Breast epithelium (tissue), 4 donors: ENCODE results near the gene TNS3. TPM values are rescaled to one million over a fixed set of nuclear protein-coding genes. Genes with fewer than 3 reads are reported as not detected.

ENCODE experiments used
- DNase-seq, 2 donors: peaks; one replicate each; pipeline ENCODE4 v3.0.0-alpha.2; 2019; ENCODE audit warnings: low spot score in 2 of 2
- H3K27ac ChIP-seq, 2 donors: fragments of 200-600 bp; sonication (generic) in 1 of 2; one replicate each; pipeline ENCODE4 v1.5.1; 2016 to 2019; ENCODE audit warnings: mild to moderate bottlenecking in 1 of 2
- H3K27me3 ChIP-seq, 2 donors: fragments of 200-600 bp; sonication (generic) in 1 of 2; one replicate each; pipeline versions ENCODE4 v1.5.1 to v1.6.0; 2017 to 2019; ENCODE audit warnings: control low read depth in 1 of 2, mild to moderate bottlenecking in 1 of 2
- H3K36me3 ChIP-seq: fragments of 200-600 bp; one replicate; pipeline ENCODE4 v1.5.1; 2019
- H3K4me1 ChIP-seq, 2 donors: fragments of 200-600 bp; sonication (generic); one replicate each; pipeline ENCODE4 v1.5.1; 2016 to 2019; ENCODE audit warnings: control low read depth in 1 of 2
- H3K4me3 ChIP-seq, 3 donors: fragments of 200-600 bp; sonication (generic); 1 replicate in 2 of 3; 2 replicates in 1 of 3; pipeline ENCODE4 v1.5.1; 2016 to 2019; ENCODE audit warnings: mild to moderate bottlenecking in 3 of 3, moderate library complexity in 2 of 3
- H3K9me3 ChIP-seq, 2 donors: fragments of 200-600 bp; sonication (generic) in 1 of 2; one replicate each; pipeline ENCODE4 v1.5.1; 2016 to 2019; ENCODE audit warnings: control low read depth in 1 of 2
- CTCF ChIP-seq, 3 donors: fragments of 450-650 bp; IDR thresholded peaks; one replicate each; pipeline ENCODE4 v1.5.1; 2016 to 2017; ENCODE audit warnings: antibody characterized with exemption in 3 of 3, mild to moderate bottlenecking in 3 of 3, moderate library complexity in 3 of 3
- POLR2A ChIP-seq: fragments of 450-650 bp; IDR thresholded peaks from one replicate; pipeline ENCODE4 v1.6.1; 2016; ENCODE audit warnings: antibody characterized with exemption, mild to moderate bottlenecking, moderate library complexity
- POLR2AphosphoS5 ChIP-seq, 3 donors: sonication (generic); formaldehyde crosslinking; IDR thresholded peaks; one replicate each; pipeline ENCODE4 v1.6.1; 2017; ENCODE audit warnings: antibody characterized with exemption in 3 of 3
- intact Hi-C: fragments of 100-400 bp; cut with DNase I; formaldehyde crosslinking; loops from one replicate; pipeline ENCODE4 v1.15.1; 2023; ENCODE audit warnings: low total_unique reads
- total RNA-seq, 3 donors: library from RNA; depleted of rRNA; stranded (reverse); fragments of >200 nt; gene quantifications; one replicate each; pipeline ENCODE4 v1.1.0, GENCODE V29; 2016

TNS3 gene
- total RNA-seq, 3 donors from 2014 or later = 41.0 to 78.1 (median 56.2) TPM

GRCh38 chr7:47624689-47625088 lies 42.8 kb upstream of the TNS3 start:
- H3K27me3 ChIP-seq = no peaks in the 10 kb centered on the region
- DNase-seq = no peak
- H3K36me3 ChIP-seq = no peaks in the 10 kb centered on the region
- no peak overlapping the region for H3K4me3 ChIP-seq
- intact Hi-C loops = no loop called here
- TF ChIP-seq POLR2A (no peak), POLR2AphosphoS5 (IDR thresholded peaks at IDR 0.05) (no peak), CTCF (IDR thresholded peaks at IDR 0.05) (no peak)
- H3K27ac ChIP-seq = no peak overlapping the region
- H3K4me1 ChIP-seq = no peaks in the 10 kb centered on the region
- H3K9me3 ChIP-seq = no peaks in the 10 kb centered on the region

DNA sequence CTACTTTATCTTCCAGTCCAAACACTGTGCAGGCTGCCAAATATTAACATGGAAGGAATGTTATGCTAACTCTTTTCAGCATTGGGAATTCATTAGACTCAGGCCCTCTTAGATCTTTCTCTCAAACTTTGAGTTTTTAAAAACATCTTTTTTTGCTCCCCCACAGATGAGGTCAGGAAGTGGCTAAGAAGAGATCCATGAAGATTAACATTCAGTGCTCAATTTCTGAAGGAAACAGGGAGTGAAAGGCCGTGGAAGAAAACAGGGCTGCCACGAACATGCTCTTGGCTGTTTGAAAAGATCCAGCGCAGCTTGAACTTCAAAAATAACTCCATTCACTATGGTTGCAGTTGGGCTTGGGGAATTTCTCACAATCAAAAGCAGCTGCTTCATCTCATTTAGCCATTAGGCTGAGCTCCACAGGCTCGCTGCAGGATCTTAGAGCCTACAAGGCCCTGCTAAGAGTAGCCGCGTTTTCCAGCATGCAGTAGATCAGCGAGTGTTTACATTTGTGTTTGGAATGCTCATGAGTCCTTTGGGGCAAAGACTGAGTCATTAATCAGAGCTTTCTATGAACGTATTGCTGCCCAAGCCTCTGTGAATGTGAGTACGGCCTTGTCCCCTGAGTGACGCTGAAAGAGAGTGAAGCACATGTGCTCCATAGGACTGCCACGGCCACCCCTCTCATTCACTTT lies 41.2 kb upstream of the TNS3 start:
- no peak for DNase-seq
- Histone ChIP-seq H3K27me3 (no peaks in the 10 kb centered on the region), H3K4me1 (no peaks in the 10 kb centered on the region), H3K4me3 (no peak overlapping the region), H3K27ac (peak overlapping the region; percentile 56 to 62), H3K9me3 (no peaks in the 10 kb centered on the region), H3K36me3 (no peaks in the 10 kb centered on the region)
- intact Hi-C loops = no loop called here
- TF ChIP-seq POLR2A = no peak
- TF ChIP-seq POLR2AphosphoS5 (IDR thresholded peaks at IDR 0.05) = no peak
- TF ChIP-seq CTCF (IDR thresholded peaks at IDR 0.05) = no peak

DNA sequence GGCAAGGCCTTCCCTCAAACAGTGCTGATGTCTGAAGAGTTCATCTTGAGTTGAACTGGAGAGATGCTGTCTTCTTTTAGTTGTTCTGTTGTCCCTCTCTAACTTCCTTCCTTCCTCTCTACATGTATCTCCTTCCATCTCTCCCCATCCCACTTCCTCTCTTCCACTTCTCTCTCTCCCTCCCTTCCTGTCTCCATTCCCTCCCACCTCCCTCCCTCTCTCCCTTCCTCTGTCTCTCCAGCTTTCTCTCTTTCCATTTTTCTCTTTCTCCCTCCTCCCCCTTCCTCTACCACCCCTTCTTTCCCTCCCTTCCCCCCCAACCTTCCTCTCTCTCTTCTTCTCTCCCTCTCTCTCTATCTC lies 40.7 kb upstream of the TNS3 start:
- Histone ChIP-seq H3K9me3 (no peaks in the 10 kb centered on the region), H3K27me3 (no peaks in the 10 kb centered on the region), H3K36me3 (no peaks in the 10 kb centered on the region), H3K4me3 (no peak overlapping the region), H3K4me1 (no peaks in the 10 kb centered on the region), H3K27ac (peak overlapping the region; percentile 56 to 65)
- TF ChIP-seq POLR2AphosphoS5 (IDR thresholded peaks at IDR 0.05) = no peak
- no peak for TF ChIP-seq CTCF (IDR thresholded peaks at IDR 0.05)
- TF ChIP-seq POLR2A = no peak
- no peak for DNase-seq
- intact Hi-C loops = no loop called here

DNA sequence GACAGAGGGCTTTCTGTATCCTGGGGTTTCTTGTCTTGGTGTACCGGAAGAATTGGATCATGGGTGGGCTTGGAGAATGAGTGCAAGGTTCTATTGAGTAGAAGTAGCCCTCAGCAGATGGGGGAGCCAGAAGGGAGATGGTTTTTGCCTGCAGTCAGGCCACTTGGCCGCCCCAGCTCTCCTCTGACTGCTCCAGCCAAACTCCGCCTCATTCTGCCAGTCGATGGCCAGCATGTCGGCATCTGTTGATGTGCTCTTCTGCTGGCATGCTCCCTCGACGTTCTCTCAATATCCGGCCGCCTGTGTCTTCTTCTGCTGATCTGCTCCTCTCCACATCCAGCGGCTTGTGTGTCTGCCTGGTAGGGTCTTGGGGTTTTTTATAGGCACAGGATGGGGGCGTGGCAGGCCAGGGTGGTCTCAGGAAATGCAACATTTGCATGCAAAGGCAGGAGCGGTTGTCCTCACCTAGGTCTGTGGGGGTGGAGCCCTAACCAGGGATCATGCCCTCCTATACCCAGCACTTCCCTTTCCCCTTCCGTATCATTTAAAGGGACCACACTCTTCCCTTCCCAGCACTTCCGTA lies 40.2 kb upstream of the TNS3 start:
- no peak for DNase-seq
- Histone ChIP-seq H3K27ac (peak overlapping the region; percentile 56 to 65), H3K4me1 (no peaks in the 10 kb centered on the region), H3K9me3 (no peaks in the 10 kb centered on the region), H3K27me3 (no peaks in the 10 kb centered on the region), H3K4me3 (no peak overlapping the region), H3K36me3 (no peaks in the 10 kb centered on the region)
- intact Hi-C loops = no loop called here
- TF ChIP-seq POLR2A = no peak
- TF ChIP-seq POLR2AphosphoS5 (IDR thresholded peaks at IDR 0.05) = no peak
- TF ChIP-seq CTCF (IDR thresholded peaks at IDR 0.05) = no peak

- peak overlapping the region in 1 of 2 donors; percentile 65 for H3K27ac ChIP-seq
- no peaks in the 10 kb centered on the region for H3K4me1 ChIP-seq
- H3K4me3 ChIP-seq = no peak overlapping the region
- no peaks in the 10 kb centered on the region for H3K27me3 ChIP-seq
- no peaks in the 10 kb centered on the region for H3K36me3 ChIP-seq
- TF ChIP-seq POLR2AphosphoS5 (IDR thresholded peaks at IDR 0.05) (no peak), POLR2A (no peak), CTCF (IDR thresholded peaks at IDR 0.05) (no peak)
- intact Hi-C loops = no loop called here
- no peak for DNase-seq
- H3K9me3 ChIP-seq = no peaks in the 10 kb centered on the region
Observed at GRCh38 chr7:47621347-47621746, 39.4 kb upstream of the TNS3 start.
